Natural killer cell (primary cell): ENCODE results near the gene SLC39A13. TPM values are rescaled to one million over a fixed set of nuclear protein-coding genes. Genes with fewer than 3 reads are reported as not detected.
A peak's percentile ranks its signal among the peaks of the same experiment; 100 is the strongest.

Experiments
- ATAC-seq, 3 donors: fragments of 150-1000 bp in 2 of 3; fragments of 200-7000 bp in 1 of 3; cut with Tn5 transposase; 1 replicate in 1 of 3; 2 replicates in 2 of 3; pipeline ENCODE4 v1.10.0; 2021; ENCODE audit warnings: mild to moderate bottlenecking in 2 of 3, moderate library complexity in 2 of 3
- DNase-seq, 2 donors: peaks; one replicate each; pipeline versions ENCODE4 v3.0.0 to v3.0.0-alpha.2; 2013 to 2021; ENCODE audit warnings: mixed read lengths in 1 of 2
- H3K27ac ChIP-seq: one replicate; pipeline ENCODE4 v1.5.1; 2013; ENCODE audit warnings: mild to moderate bottlenecking, low read length
- H3K27me3 ChIP-seq: one replicate; pipeline ENCODE4 v1.6.1; 2013; ENCODE audit warnings: low read length; ENCODE audit not compliant: control insufficient read depth, insufficient read depth
- H3K36me3 ChIP-seq: one replicate; pipeline ENCODE4 v1.6.1; 2013; ENCODE audit warnings: low read length; ENCODE audit not compliant: control insufficient read depth, insufficient read depth
- H3K4me1 ChIP-seq: one replicate; pipeline ENCODE4 v1.6.1; 2013; ENCODE audit warnings: low read length; ENCODE audit not compliant: control insufficient read depth, insufficient read depth
- H3K4me3 ChIP-seq: one replicate; pipeline ENCODE4 v1.5.1; 2013; ENCODE audit warnings: low read length
- H3K9me3 ChIP-seq: one replicate; pipeline ENCODE4 v1.6.1; 2013; ENCODE audit warnings: low read length; ENCODE audit not compliant: control insufficient read depth, insufficient read depth
- H3K27ac Mint-ChIP-seq, 2 donors: one replicate each; pipeline ENCODE4 v1.8.0; 2022; ENCODE audit warnings: mild to moderate bottlenecking in 2 of 2, mixed read lengths in 2 of 2, moderate library complexity in 1 of 2
- H3K27me3 Mint-ChIP-seq, 2 donors: one replicate each; pipeline ENCODE4 v1.8.0; 2022; ENCODE audit warnings: low read depth in 2 of 2, mixed read lengths in 2 of 2
- H3K36me3 Mint-ChIP-seq: one replicate; pipeline ENCODE4 v1.8.0; 2022; ENCODE audit warnings: mixed read lengths
- H3K4me1 Mint-ChIP-seq, 2 donors: one replicate each; pipeline ENCODE4 v1.8.0; 2022; ENCODE audit warnings: mixed read lengths in 2 of 2
- H3K4me3 Mint-ChIP-seq: one replicate; pipeline ENCODE4 v1.8.0; 2022; ENCODE audit warnings: mild to moderate bottlenecking, moderate library complexity, mixed read lengths
- H3K9me3 Mint-ChIP-seq, 2 donors: one replicate each; pipeline ENCODE4 v1.8.0; 2022; ENCODE audit warnings: mixed read lengths in 2 of 2
- CTCF ChIP-seq: fragments of 200-600 bp; IDR thresholded peaks from one replicate; pipeline ENCODE4 v1.8.0; 2022; ENCODE audit warnings: antibody characterized with exemption
- WGBS: methylation state at CpG from one replicate; pipeline ENCODE4 v1.1.7; 2013; ENCODE audit warnings: missing lambda C conversion rate; ENCODE audit not compliant: insufficient coverage; 5-methylcytosine and 5-hydroxymethylcytosine counted together
- intact Hi-C: fragments of 100-400 bp; cut with micrococcal nuclease; formaldehyde crosslinking; loops from one replicate; pipeline ENCODE4 v1.14.2; 2022
- total RNA-seq, 4 donors: library from RNA; stranded (reverse); fragments of 120-200 nt in 1 of 4; gene quantifications; one replicate each; pipeline versions ENCODE4 v1.2.3 to v1.2.4, GENCODE V29; 2013 to 2022

SLC39A13 gene
- total RNA-seq, 3 donors from 2014 or later (not counting 1 experiment from before 2014, with no cell fraction given) = 29.1 to 34.7 (median 32.6) TPM

- peaks cover 46 to 60% of the 10 kb centered on the region in 2 donors for H3K4me1 Mint-ChIP-seq
These were observed 19.5 kb upstream of the SLC39A13 start for GRCh38 chr11:47388697-47389576.

GRCh38 chr11:47389577-47390421 lies 18.6 kb upstream of the SLC39A13 start:
- Mint-ChIP-seq H3K36me3 (no peaks in the 10 kb centered on the region), H3K27ac (peak overlapping the region; percentile 57 to 85), H3K27me3 (no peaks in the 10 kb centered on the region), H3K4me3 (peak overlapping the region; percentile 86), H3K9me3 (no peaks in the 10 kb centered on the region), H3K4me1 (peaks cover 51 to 69% of the 10 kb centered on the region in 2 donors)
- intact Hi-C loops = loop anchor here (2.0 kb wide), 1 partner anchor 17 kb away; no protein-coding TSS in a partner anchor
- Histone ChIP-seq H3K4me3 (no peak overlapping the region), H3K9me3 (no peaks in the 10 kb centered on the region), H3K27ac (no peak overlapping the region), H3K27me3 (no peaks in the 10 kb centered on the region), H3K4me1 (peaks cover 75% of the 10 kb centered on the region), H3K36me3 (no peaks in the 10 kb centered on the region)
- DNase-seq (peak; percentile 31 to 54), ATAC-seq (peak; percentile 37 to 71 (median 47))
- WGBS = 45% methylated on average over 16 of the region's 17 CpGs
- no peak for TF ChIP-seq CTCF

More at GRCh38 chr11:47388697-47389576, 19.5 kb upstream of the SLC39A13 start:
- Histone ChIP-seq H3K4me3 (no peak overlapping the region), H3K9me3 (no peaks in the 10 kb centered on the region), H3K4me1 (peaks cover 67% of the 10 kb centered on the region), H3K27ac (peak overlapping the region; percentile 6), H3K36me3 (no peaks in the 10 kb centered on the region), H3K27me3 (no peaks in the 10 kb centered on the region)
- no peak for TF ChIP-seq CTCF
- H3K4me3 Mint-ChIP-seq = peak overlapping the region; percentile 86
- H3K27ac Mint-ChIP-seq = peak overlapping the region; percentile 57 to 85
- ATAC-seq (peak in 2 of 3 donors; percentile 32 to 36), DNase-seq (no peak)
- no peaks in the 10 kb centered on the region for H3K9me3 Mint-ChIP-seq
- 81% methylated on average over 28 of the region's 28 CpGs for WGBS
- no peaks in the 10 kb centered on the region for H3K27me3 Mint-ChIP-seq
- H3K36me3 Mint-ChIP-seq = no peaks in the 10 kb centered on the region
- intact Hi-C loops = loop anchor here (2.0 kb wide), 1 partner anchor 18 kb away; no protein-coding TSS in a partner anchor

- ATAC-seq (no peak), DNase-seq (no peak)
- peak overlapping the region; percentile 86 for H3K4me3 Mint-ChIP-seq
- no peaks in the 10 kb centered on the region for H3K9me3 Mint-ChIP-seq
- peak overlapping the region; percentile 71 to 85 for H3K27ac Mint-ChIP-seq
- peaks cover 81% of the 10 kb centered on the region for H3K4me1 ChIP-seq
- no peaks in the 10 kb centered on the region for H3K27me3 Mint-ChIP-seq
- no peak for TF ChIP-seq CTCF
- H3K27ac ChIP-seq = peak overlapping the region; percentile 41
- H3K4me3 ChIP-seq = no peak overlapping the region
- no peaks in the 10 kb centered on the region for H3K36me3 Mint-ChIP-seq
- H3K36me3 ChIP-seq = no peaks in the 10 kb centered on the region
- 94% methylated on average over 6 of the region's 6 CpGs for WGBS
- no peaks in the 10 kb centered on the region for H3K27me3 ChIP-seq
- peaks cover 51 to 75% of the 10 kb centered on the region in 2 donors for H3K4me1 Mint-ChIP-seq
- H3K9me3 ChIP-seq = no peaks in the 10 kb centered on the region
- intact Hi-C loops = no loop called here
These were observed 18.0 kb upstream of the SLC39A13 start for GRCh38 chr11:47390422-47390760.
